Suprapubic skin (tissue), 4 donors: ENCODE measurements around the gene BBLN.
"Not testable (repeated sequence)": the region's sequence is repeated elsewhere in the genome, so short reads cannot be mapped to it uniquely, and the experiment has no call there.

Experiments used
- POLR2A ChIP-seq, 2 donors: fragments of 450-650 bp; IDR thresholded peaks; one replicate each; pipeline ENCODE4 v1.6.1; 2017; ENCODE audit warnings: antibody characterized with exemption in 2 of 2, mild to moderate bottlenecking in 2 of 2, moderate library complexity in 2 of 2
- POLR2AphosphoS5 ChIP-seq, 3 donors: sonication (generic); formaldehyde crosslinking; IDR thresholded peaks; one replicate each; pipeline ENCODE4 v1.6.1; 2017; ENCODE audit warnings: antibody characterized with exemption in 3 of 3
- TF ChIP-seq, protein P1 (sequence below), 2 donors: fragments of 200-600 bp in 1 of 2; fragments of 450-650 bp in 1 of 2; sonication (generic) in 1 of 2; IDR thresholded peaks; one replicate each; pipeline ENCODE4 v1.5.1; 2016 to 2019; ENCODE audit warnings: antibody characterized with exemption in 2 of 2, mild to moderate bottlenecking in 1 of 2, moderate library complexity in 1 of 2

DNA sequence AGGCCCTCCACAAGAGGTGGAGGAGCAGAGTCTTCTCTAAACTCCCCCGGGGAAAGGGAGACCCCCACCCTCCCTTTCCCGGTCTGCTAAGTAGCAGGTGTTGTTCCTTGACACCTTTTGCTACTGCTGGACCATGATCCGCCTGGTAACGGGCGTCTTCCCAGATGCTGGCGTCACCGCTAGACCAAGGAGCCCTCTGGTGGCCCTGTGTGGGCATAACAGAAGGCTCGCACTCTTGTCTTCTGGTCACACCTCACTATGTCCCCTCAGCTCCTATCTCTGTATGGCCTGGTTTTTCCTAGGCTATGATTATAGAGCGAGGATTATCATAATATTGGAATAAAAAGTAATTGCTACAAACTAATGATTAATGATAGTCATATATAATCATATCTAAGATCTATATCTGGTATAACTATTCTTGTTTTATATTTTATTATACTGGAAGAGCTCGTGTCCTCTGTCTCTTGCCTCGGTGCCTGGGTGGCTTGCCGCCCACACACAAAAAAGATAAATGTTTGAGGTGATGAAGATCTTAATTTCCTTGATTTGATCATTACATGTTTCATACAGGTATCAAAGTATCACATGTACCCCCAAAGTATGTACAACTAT is 30.0 kb upstream of the BBLN start:
- not testable (repeated sequence) for TF ChIP-seq POLR2A, POLR2AphosphoS5 (IDR thresholded peaks at IDR 0.05)
- TF ChIP-seq, protein P1, sequence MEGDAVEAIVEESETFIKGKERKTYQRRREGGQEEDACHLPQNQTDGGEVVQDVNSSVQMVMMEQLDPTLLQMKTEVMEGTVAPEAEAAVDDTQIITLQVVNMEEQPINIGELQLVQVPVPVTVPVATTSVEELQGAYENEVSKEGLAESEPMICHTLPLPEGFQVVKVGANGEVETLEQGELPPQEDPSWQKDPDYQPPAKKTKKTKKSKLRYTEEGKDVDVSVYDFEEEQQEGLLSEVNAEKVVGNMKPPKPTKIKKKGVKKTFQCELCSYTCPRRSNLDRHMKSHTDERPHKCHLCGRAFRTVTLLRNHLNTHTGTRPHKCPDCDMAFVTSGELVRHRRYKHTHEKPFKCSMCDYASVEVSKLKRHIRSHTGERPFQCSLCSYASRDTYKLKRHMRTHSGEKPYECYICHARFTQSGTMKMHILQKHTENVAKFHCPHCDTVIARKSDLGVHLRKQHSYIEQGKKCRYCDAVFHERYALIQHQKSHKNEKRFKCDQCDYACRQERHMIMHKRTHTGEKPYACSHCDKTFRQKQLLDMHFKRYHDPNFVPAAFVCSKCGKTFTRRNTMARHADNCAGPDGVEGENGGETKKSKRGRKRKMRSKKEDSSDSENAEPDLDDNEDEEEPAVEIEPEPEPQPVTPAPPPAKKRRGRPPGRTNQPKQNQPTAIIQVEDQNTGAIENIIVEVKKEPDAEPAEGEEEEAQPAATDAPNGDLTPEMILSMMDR (IDR thresholded peaks at IDR 0.05): peak in 1 of 2 donors; percentile 52
